H9 (cell line): ENCODE measurements around the gene CHN1. TPM values are rescaled to one million over a fixed set of nuclear protein-coding genes. Genes with fewer than 3 reads are reported as not detected.

Experiments used
- DNase-seq: peaks from one replicate; pipeline ENCODE4 v3.0.0-alpha.2; 2017
- H2AFZ ChIP-seq: one replicate; pipeline ENCODE4 v1.6.1; 2013; ENCODE audit warnings: mild to moderate bottlenecking, low read length, control low read depth, moderate library complexity
- H2AK5ac ChIP-seq: 2 replicates; pipeline ENCODE4 v1.6.1; 2013; ENCODE audit warnings: low read length, control low read depth, mixed read lengths; ENCODE audit not compliant: insufficient read length
- H2BK120ac ChIP-seq: one replicate; pipeline ENCODE4 v1.6.1; 2013; ENCODE audit warnings: low read depth, mild to moderate bottlenecking, low read length, control low read depth, inconsistent platforms; ENCODE audit not compliant: poor library complexity, severe bottlenecking
- H2BK12ac ChIP-seq: 2 replicates; pipeline ENCODE4 v1.6.1; 2013; ENCODE audit warnings: low read length, control low read depth, mixed read lengths, low read depth; ENCODE audit not compliant: insufficient read length
- H2BK15ac ChIP-seq: 2 replicates; pipeline ENCODE4 v1.6.1; 2013; ENCODE audit warnings: low read depth, low read length, control low read depth
- H2BK20ac ChIP-seq: one replicate; pipeline ENCODE4 v1.6.1; 2013; ENCODE audit warnings: low read depth, mild to moderate bottlenecking, low read length, control low read depth, inconsistent platforms; ENCODE audit not compliant: poor library complexity, severe bottlenecking
- H2BK5ac ChIP-seq: 2 replicates; pipeline ENCODE4 v1.6.1; 2013; ENCODE audit warnings: low read length, control low read depth, mixed read lengths; ENCODE audit not compliant: insufficient read length
- H3K14ac ChIP-seq: 2 replicates; pipeline ENCODE4 v1.6.1; 2013; ENCODE audit warnings: low read length, control low read depth; ENCODE audit not compliant: insufficient read depth
- H3K18ac ChIP-seq: 2 replicates; pipeline ENCODE4 v1.6.1; 2013; ENCODE audit warnings: low read depth, mild to moderate bottlenecking, mixed read lengths, low read length, control low read depth; ENCODE audit not compliant: insufficient read length
- H3K23ac ChIP-seq: 2 replicates; pipeline ENCODE4 v1.6.1; 2013; ENCODE audit warnings: low read length, control low read depth, mixed read lengths, low read depth; ENCODE audit not compliant: insufficient read length
- H3K23me2 ChIP-seq: 2 replicates; pipeline ENCODE4 v1.6.1; 2013; ENCODE audit warnings: low read depth, mild to moderate bottlenecking, mixed read lengths, low read length, control low read depth; ENCODE audit not compliant: insufficient read length, poor library complexity, severe bottlenecking
- H3K27ac ChIP-seq: 2 replicates; pipeline ENCODE4 v1.5.1; 2013; ENCODE audit warnings: low read length, control low read depth, mixed read lengths, low read depth; ENCODE audit not compliant: insufficient read length
- H3K27me3 ChIP-seq: 2 replicates; pipeline ENCODE4 v1.6.1; 2013; ENCODE audit warnings: low read length, control low read depth, inconsistent platforms; ENCODE audit not compliant: insufficient read depth
- H3K4ac ChIP-seq: 2 replicates; pipeline ENCODE4 v1.6.1; 2013; ENCODE audit warnings: low read depth, mild to moderate bottlenecking, control low read depth, inconsistent platforms, low read length, moderate library complexity
- H3K4me1 ChIP-seq: 2 replicates; pipeline ENCODE4 v1.6.1; 2013; ENCODE audit warnings: low read length, control low read depth, inconsistent platforms; ENCODE audit not compliant: insufficient read depth
- H3K4me2 ChIP-seq: 2 replicates; pipeline ENCODE4 v1.6.1; 2013; ENCODE audit warnings: low read length, control low read depth, mixed read lengths; ENCODE audit not compliant: insufficient read length, insufficient read depth
- H3K56ac ChIP-seq: 2 replicates; pipeline ENCODE4 v1.6.1; 2013; ENCODE audit warnings: low read depth, mild to moderate bottlenecking, mixed read lengths, low read length, control low read depth; ENCODE audit not compliant: insufficient read length
- H3K79me1 ChIP-seq: 2 replicates; pipeline ENCODE4 v1.6.1; 2013; ENCODE audit warnings: low read depth, mild to moderate bottlenecking, moderate library complexity, low read length, control low read depth, inconsistent platforms; ENCODE audit not compliant: insufficient read depth, poor library complexity, severe bottlenecking
- H3K79me2 ChIP-seq: 2 replicates; pipeline ENCODE4 v1.6.1; 2013; ENCODE audit warnings: low read length, control low read depth, inconsistent platforms; ENCODE audit not compliant: insufficient read depth
- H3K9ac ChIP-seq: 2 replicates; pipeline ENCODE4 v1.6.1; 2013; ENCODE audit warnings: low read length, control low read depth, mixed read lengths; ENCODE audit not compliant: insufficient read length; ENCODE audit errors: extremely low read depth
- H3K9me3 ChIP-seq: one replicate; pipeline ENCODE4 v1.6.1; 2013; ENCODE audit warnings: low read depth, low read length, inconsistent platforms; ENCODE audit not compliant: control insufficient read depth
- H3T11ph ChIP-seq: one replicate; pipeline ENCODE4 v1.6.1; 2013; ENCODE audit warnings: mild to moderate bottlenecking, low read length, control low read depth, inconsistent platforms
- H4K20me1 ChIP-seq: one replicate; pipeline ENCODE4 v1.6.1; 2013; ENCODE audit not compliant: control insufficient read depth, insufficient read length, insufficient read depth
- H4K5ac ChIP-seq: 2 replicates; pipeline ENCODE4 v1.6.1; 2013; ENCODE audit warnings: low read depth, mild to moderate bottlenecking, mixed read lengths, low read length, control low read depth; ENCODE audit not compliant: insufficient read length
- H4K8ac ChIP-seq: replicated peaks from 2 replicates; pipeline ENCODE4 v1.6.1; 2013; ENCODE audit warnings: low read length, control low read depth, mixed read lengths, low read depth; ENCODE audit not compliant: insufficient read length
- H4K91ac ChIP-seq: 2 replicates; pipeline ENCODE4 v1.6.1; 2013; ENCODE audit warnings: low read depth, mild to moderate bottlenecking, moderate library complexity, mixed read lengths, low read length, control low read depth; ENCODE audit not compliant: insufficient read length
- H3K27ac Mint-ChIP-seq, 3 experiments: 2 replicates in 2 of 3; 3 replicates in 1 of 3; pipeline ENCODE4 v1.8.0; 2020 to 2021; ENCODE audit warnings: mixed read lengths in 3 of 3, mild to moderate bottlenecking in 1 of 3, moderate library complexity in 1 of 3
- H3K27me3 Mint-ChIP-seq: 2 replicates; pipeline ENCODE4 v1.8.0; 2021; ENCODE audit warnings: low read depth, mild to moderate bottlenecking, moderate library complexity, mixed read lengths
- H3K36me3 Mint-ChIP-seq, 3 experiments: 2 replicates in 2 of 3; 3 replicates in 1 of 3; pipeline ENCODE4 v1.8.0; 2020 to 2021; ENCODE audit warnings: low read depth in 3 of 3, mixed read lengths in 3 of 3; ENCODE audit not compliant: insufficient read depth in 1 of 3
- H3K4me1 Mint-ChIP-seq, 2 experiments: 2 replicates each; pipeline ENCODE4 v1.8.0; 2020; ENCODE audit warnings: mixed read lengths in 2 of 2
- H3K4me3 Mint-ChIP-seq, 2 experiments: 2 replicates in 1 of 2; 3 replicates in 1 of 2; pipeline ENCODE4 v1.8.0; 2020 to 2021; ENCODE audit warnings: mild to moderate bottlenecking in 2 of 2, mixed read lengths in 2 of 2, moderate library complexity in 1 of 2
- H3K9me3 Mint-ChIP-seq, 2 experiments: 2 replicates in 1 of 2; 3 replicates in 1 of 2; pipeline ENCODE4 v1.8.0; 2020; ENCODE audit warnings: mild to moderate bottlenecking in 2 of 2, mixed read lengths in 2 of 2, moderate library complexity in 1 of 2
- WGBS: extraction: QIAGEN DNeasy Blood & Tissue Kit; methylation state at CpG from one replicate; pipeline ENCODE4 v1.1.7; 2013; ENCODE audit warnings: missing lambda C conversion rate, low lambda C conversion rate, mixed read lengths; ENCODE audit not compliant: insufficient read length; ENCODE audit errors: extremely low coverage; 5-methylcytosine and 5-hydroxymethylcytosine counted together
- total RNA-seq: library from RNA; stranded (reverse); gene quantifications from 2 replicates; pipeline ENCODE4 v1.2.1, GENCODE V29; 2021
- TF ChIP-seq, protein P1 (sequence below): fragments of 200-600 bp; sonication (generic); conservative IDR thresholded peaks from 3 replicates; pipeline ENCODE4 v1.8.0; 2021; ENCODE audit warnings: antibody characterized with exemption, mild to moderate bottlenecking

Gene CHN1
- total RNA-seq, 1 experiment from 2014 or later = 33.9 TPM

DNA sequence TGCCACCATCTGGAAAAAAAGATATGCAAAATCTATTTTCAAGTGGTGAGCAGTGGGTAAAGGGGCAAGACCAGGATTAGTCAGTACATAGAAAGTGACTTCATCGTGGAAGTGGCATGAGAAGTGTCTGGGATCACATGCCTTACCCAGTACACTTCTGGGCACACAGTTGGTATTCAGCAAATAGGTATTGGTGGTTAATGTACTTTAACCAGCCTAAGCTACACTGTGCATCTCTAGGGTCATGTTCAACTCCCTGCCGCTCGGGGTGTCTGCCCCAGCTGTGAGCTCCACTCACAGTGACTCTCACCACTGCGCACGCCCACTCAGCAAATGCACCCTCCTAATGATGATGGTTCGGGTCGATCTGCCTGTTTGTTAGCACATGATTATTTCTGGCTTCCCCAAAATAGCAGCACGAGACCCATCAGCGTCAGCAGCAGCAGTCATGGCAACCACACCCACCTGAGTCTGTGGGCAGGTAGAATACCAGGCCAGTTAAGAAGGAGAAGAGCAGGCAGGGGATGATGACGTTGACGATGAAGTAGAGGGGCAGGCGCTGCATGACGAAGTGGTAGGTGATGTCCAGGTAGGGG lies 252.0 kb downstream of the CHN1 start:
- no peak overlapping the region for H2AK5ac ChIP-seq
- no peak overlapping the region for H4K91ac ChIP-seq
- no peak overlapping the region for H3K4me2 ChIP-seq
- no peak overlapping the region for H2BK120ac ChIP-seq
- H3T11ph ChIP-seq = no peak overlapping the region
- no peak overlapping the region for H2BK15ac ChIP-seq
- no peak overlapping the region for H3K9ac ChIP-seq
- H3K79me2 ChIP-seq = no peaks in the 10 kb centered on the region
- no peaks in the 10 kb centered on the region for H3K79me1 ChIP-seq
- Mint-ChIP-seq H3K27me3 (no peaks in the 10 kb centered on the region), H3K36me3 (no peaks in the 10 kb centered on the region; a peak in 1 of 7 replicates), H3K4me3 (no peak overlapping the region), H3K9me3 (no peaks in the 10 kb centered on the region), H3K4me1 (peaks cover 17 to 27% of the 10 kb centered on the region in 2 experiments), H3K27ac (no peak overlapping the region)
- no peak overlapping the region for H3K27ac ChIP-seq
- no peak overlapping the region for H3K56ac ChIP-seq
- no peak overlapping the region for H3K18ac ChIP-seq
- no CpG with 5 or more reads among the region's 13 CpGs for WGBS
- no peaks in the 10 kb centered on the region for H4K20me1 ChIP-seq
- TF ChIP-seq, protein P1, sequence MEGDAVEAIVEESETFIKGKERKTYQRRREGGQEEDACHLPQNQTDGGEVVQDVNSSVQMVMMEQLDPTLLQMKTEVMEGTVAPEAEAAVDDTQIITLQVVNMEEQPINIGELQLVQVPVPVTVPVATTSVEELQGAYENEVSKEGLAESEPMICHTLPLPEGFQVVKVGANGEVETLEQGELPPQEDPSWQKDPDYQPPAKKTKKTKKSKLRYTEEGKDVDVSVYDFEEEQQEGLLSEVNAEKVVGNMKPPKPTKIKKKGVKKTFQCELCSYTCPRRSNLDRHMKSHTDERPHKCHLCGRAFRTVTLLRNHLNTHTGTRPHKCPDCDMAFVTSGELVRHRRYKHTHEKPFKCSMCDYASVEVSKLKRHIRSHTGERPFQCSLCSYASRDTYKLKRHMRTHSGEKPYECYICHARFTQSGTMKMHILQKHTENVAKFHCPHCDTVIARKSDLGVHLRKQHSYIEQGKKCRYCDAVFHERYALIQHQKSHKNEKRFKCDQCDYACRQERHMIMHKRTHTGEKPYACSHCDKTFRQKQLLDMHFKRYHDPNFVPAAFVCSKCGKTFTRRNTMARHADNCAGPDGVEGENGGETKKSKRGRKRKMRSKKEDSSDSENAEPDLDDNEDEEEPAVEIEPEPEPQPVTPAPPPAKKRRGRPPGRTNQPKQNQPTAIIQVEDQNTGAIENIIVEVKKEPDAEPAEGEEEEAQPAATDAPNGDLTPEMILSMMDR = no peak
- H2BK12ac ChIP-seq = no peak overlapping the region
- H2BK5ac ChIP-seq = no peak overlapping the region
- peaks cover 2% of the 10 kb centered on the region; the same call in 1 of the 2 replicates for H3K4me1 ChIP-seq
- H2AFZ ChIP-seq = no peak overlapping the region
- no peak overlapping the region for H3K4ac ChIP-seq
- H3K9me3 ChIP-seq = no peaks in the 10 kb centered on the region
- peak overlapping the region; percentile 12; the same call in 1 of the 2 replicates for H3K14ac ChIP-seq
- H4K5ac ChIP-seq = no peak overlapping the region
- no peak overlapping the region for H3K23ac ChIP-seq
- H3K27me3 ChIP-seq = no peaks in the 10 kb centered on the region
- no peak overlapping the region for H4K8ac ChIP-seq
- no peaks in the 10 kb centered on the region for H3K23me2 ChIP-seq
- H2BK20ac ChIP-seq = no peak overlapping the region
- no peak for DNase-seq
